ENCODE measurements around the gene FOXO6.

The FOXO6 gene

DNA sequence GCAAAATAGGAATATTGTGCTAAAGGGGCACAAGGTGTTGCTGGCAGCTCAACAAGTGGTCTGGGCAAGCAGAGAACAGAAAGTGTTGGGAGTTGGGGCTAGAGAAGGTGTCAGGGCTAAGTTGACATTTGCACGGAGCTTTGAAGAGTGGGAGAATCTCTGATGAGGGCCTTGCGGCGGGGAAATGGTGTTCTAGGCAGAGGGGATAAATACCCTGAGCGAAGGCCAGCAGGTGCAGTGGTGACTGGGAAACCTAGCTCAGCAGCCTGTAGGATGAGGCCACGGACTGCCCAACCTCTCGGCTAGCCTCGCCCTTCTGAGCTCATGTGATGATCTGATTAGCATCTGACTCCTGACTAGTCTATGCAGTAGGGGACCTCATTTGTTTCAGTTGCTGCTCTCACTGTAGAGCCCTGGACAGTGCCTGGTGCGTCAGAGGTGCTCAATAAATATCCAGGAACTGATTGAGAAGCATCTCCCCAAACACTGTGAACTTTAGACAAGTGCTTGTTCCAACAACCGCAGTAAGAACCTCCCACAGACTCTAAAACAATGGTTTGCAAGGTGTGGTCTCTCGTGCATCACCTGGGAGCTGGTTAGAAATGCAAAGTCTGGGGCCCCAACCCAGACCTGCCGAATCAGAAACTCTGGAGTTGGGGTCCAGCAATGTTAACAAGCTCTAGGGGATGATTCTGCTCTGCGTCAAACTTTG, 1.0 kb upstream of the FOXO6 start:
- TF ChIP-seq, protein P1, sequence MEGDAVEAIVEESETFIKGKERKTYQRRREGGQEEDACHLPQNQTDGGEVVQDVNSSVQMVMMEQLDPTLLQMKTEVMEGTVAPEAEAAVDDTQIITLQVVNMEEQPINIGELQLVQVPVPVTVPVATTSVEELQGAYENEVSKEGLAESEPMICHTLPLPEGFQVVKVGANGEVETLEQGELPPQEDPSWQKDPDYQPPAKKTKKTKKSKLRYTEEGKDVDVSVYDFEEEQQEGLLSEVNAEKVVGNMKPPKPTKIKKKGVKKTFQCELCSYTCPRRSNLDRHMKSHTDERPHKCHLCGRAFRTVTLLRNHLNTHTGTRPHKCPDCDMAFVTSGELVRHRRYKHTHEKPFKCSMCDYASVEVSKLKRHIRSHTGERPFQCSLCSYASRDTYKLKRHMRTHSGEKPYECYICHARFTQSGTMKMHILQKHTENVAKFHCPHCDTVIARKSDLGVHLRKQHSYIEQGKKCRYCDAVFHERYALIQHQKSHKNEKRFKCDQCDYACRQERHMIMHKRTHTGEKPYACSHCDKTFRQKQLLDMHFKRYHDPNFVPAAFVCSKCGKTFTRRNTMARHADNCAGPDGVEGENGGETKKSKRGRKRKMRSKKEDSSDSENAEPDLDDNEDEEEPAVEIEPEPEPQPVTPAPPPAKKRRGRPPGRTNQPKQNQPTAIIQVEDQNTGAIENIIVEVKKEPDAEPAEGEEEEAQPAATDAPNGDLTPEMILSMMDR (IDR thresholded peaks at IDR 0.05; ENCODE audit: control extremely low read depth, extremely low read depth, low read depth, missing control alignments): no peak
- ChIA-PET POLR2A (no interaction called here), CTCF (interaction anchor here (0.7 to 2.4 kb wide), 10 partner anchors 9 to 77 kb away, joined by 3 to 9 read pairs (median 5); no protein-coding TSS in a partner anchor)
- DNase-seq (ENCODE audit: extremely low spot score): no peak

- DNase-seq (ENCODE audit: extremely low spot score): no peak
- TF ChIP-seq, protein P1 (IDR thresholded peaks at IDR 0.05; ENCODE audit: control extremely low read depth, extremely low read depth, low read depth, missing control alignments): no peak
- CTCF ChIA-PET: interaction anchor here (1.3 to 2.4 kb wide), 7 partner anchors 17 to 79 kb away, joined by 3 to 9 read pairs (median 5); no protein-coding TSS in a partner anchor
- POLR2A ChIA-PET: no interaction called here
Observed at GRCh38 chr1:41361495-41362356, 492 bp downstream of the FOXO6 start.

DNA sequence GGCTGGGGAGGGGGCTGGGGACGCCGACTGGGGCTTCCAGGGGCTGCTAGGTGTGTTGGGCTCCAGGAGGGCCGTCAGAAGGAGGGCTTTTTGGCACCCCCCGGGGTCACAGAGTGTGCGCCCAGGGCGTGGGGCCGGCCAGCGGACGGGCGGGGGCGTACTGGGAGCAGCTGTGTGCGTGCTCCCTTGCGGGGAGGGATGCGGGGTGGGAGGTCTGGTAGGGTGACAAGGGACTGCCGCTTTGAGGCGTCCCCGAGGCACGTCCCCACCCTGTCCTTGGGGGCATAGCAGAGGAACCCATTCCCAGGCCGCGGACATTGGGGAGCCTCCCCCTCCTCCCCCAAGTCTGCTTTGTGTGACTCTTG, 1.1 kb downstream of the FOXO6 start:
- CTCF ChIA-PET: interaction anchor here (1.3 to 2.4 kb wide), 4 partner anchors 17 to 80 kb away, joined by 3 to 9 read pairs (median 6); no protein-coding TSS in a partner anchor
- TF ChIP-seq, protein P1 (IDR thresholded peaks at IDR 0.05; ENCODE audit: control extremely low read depth, extremely low read depth, low read depth, missing control alignments): no peak
- no peak for DNase-seq (ENCODE audit: extremely low spot score)
- POLR2A ChIA-PET: no interaction called here

DNA sequence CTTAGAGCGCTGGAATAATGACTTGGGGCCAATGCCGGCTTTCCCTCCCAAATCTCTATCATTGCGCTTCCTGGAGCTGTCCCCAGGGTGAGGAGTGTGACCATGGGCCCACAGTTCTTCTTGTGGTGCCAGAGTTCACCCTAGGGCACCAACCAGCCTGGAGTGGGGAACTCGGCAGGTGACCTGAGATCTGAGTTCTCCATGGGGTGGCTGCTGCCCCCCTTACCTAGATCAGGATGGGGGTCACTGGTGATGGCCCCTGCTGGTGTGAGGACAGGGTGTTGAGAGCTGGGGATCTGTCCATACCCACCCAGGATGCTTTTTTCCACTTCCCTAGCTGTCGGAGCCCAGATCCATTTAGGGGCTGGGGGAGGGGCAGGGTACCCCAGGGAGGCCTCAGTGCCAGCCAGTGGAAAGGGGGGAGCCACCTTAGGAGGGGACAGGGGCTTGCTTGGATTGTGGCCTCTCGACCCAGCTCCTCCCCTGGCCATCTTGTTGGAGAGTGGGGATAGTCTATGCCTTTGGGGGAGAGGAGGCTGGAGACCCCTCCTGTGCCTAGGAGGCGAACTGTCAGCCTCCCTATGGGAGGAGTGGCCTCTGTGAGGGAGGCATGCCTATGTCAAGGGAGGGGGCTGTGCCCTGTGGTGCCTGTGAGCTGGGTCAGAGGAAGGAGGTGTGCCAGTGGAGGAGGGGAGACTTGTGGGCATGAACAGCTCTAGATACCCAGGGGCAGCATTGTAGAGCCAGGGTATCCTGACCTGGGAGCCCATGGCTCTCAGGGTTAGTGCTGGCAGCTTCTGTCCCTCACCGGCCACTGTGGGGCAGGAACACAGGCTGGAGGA, 1.7 kb downstream of the FOXO6 start:
- CTCF ChIA-PET: interaction anchor here (1.3 to 1.5 kb wide), 2 partner anchors 40 to 60 kb away, joined by 3 to 5 read pairs; no protein-coding TSS in a partner anchor
- POLR2A ChIA-PET: no interaction called here
- DNase-seq (ENCODE audit: extremely low spot score): no peak
- TF ChIP-seq, protein P1 (IDR thresholded peaks at IDR 0.05; ENCODE audit: control extremely low read depth, extremely low read depth, low read depth, missing control alignments): no peak

DNA sequence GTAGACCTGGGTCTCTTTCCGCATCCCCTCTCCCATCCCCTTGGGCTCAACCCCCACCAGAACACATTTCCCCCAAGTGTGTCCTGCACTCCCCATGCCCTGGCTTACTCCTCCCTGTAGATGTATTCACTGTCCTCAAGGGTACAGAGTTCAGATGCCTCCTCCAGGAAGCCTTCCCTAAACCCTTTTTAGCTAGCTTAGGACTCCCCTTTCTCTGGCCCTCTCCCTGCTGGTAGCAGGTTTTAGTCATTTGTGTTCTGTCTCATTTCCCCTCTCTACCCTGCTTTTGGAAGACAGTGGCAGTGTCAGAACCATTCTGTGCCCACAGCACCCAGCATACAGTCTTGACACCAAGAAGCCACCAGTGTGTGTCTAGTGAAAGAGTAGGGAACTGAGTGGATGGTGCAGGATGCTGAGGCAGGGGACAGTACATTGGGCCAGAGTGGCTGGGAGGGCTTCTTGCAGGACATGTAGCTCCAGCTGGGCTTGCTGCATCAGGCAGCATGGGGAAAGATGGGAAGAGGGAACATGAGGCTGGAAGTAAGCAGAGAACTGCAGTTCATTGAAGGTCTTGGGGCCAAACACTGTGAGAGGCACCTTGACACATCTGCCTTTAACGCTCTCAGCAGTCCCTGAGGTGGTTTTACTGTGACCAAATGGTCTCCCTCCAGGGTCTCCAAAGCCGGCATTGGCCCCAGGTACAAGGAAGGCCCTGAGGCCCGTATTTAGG, 2.5 kb downstream of the FOXO6 start:
- DNase-seq (ENCODE audit: extremely low spot score): no peak
- POLR2A ChIA-PET: no interaction called here
- TF ChIP-seq, protein P1 (IDR thresholded peaks at IDR 0.05; ENCODE audit: control extremely low read depth, extremely low read depth, low read depth, missing control alignments): no peak
- CTCF ChIA-PET: no interaction called here
